UCSD-AML1 (cell line): ENCODE data around the gene PCDHGA8.
"Not testable (repeated sequence)": the region's sequence is repeated elsewhere in the genome, so short reads cannot be mapped to it uniquely, and the experiment has no call there.

Source experiments
- DNase-seq: peaks from one replicate; lab custom pipeline; 2025; ENCODE audit not compliant: unreplicated experiment; lab: John Stamatoyannopoulos, UW

PCDHGA8 gene

DNA sequence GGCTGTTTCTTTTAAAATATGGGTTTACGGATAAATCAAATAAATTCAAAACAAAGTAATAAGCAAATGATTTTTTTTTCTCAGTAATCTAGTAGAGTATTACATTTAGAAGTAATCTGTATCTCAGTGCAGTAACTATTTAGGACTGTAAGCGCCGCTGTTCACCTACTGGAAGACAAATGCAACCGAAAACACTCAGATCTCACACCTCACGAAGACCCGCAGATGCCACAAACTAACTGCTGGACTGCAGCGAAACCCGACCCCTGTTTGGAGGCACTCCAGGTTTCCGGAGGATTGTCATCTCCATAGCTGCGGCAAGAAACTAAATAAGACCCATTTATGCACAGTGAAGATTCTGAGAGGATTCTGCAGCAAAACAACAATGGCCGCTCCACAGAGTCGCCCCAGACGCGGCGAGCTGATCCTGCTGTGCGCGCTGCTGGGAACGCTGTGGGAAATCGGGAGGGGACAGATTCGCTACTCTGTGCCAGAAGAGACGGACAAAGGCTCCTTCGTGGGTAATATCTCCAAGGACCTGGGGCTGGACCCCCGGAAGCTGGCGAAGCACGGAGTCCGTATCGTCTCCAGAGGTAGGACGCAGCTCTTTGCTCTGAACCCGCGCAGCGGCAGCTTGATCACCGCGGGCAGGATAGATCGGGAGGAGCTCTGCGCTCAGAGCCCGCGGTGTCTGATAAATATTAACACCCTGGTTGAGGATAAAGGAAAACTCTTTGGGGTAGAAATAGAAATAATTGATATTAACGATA lies at the start of gene PCDHGA8:
Gene PCDHGA8 (plus strand): TSS at position 205 of the 770 bp plus-strand sequence. CDS start 181 bp downstream, at position 386.
- DNase-seq = no peak

DNA sequence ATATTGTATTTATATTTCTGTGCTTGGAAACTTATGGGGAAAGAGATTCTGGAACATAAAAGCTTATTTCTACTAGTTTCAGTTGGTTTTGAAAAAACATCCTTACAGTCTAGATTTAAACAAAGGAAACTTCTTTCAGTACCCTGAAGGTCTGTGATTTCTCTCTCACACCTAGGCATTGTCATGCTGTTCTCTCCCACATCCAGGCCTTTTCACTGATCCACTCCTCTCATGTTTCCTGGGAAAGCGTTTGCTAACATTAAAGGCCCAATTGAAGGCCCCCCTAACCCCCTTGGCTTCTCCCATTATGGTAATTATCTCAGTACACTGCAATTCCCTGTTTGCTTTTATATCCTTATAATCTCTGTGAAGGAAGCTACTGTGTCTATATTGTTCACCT lies 49.7 kb upstream of the PCDHGA8 start:
- no peak for DNase-seq

DNA sequence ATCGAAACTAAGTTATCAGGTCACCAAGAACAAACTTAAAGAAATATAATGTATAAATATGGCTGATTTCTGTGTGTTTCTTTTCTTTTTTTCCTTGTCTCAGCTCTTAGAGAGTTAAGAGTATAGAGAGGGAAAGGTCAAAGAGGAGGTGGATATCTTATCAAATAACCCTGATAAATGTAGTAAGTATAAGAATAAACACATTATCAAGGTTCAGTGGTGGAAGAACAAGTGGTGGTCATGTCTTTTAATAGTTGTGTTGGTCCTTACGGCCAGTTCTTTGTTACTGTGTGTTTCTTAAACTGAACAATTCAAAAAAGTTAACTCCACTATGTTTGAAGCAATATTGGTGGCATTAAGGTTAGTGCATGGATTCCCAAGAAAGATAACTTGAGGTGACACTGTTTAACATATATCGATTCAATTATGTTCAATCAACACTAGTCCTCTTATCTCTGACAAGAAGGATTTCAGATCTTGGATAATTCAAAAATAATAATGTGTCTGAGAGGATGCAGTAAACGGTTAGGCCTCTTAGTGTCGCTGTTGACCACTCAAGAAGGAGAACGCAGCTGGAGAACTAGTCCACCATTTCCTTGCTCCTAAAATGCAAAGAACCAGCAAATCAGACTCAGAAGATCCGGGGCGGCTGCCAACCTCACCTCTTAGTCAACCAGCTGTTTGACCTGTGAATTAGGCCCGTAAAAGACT lies 49.0 kb upstream of the PCDHGA8 start, which contains the start of gene PCDHGA3:
Gene PCDHGA3 (plus strand): TSS at position 588 of the 711 bp plus-strand sequence. CDS start 205 bp downstream, outside the sequence.
- DNase-seq = no peak

DNA sequence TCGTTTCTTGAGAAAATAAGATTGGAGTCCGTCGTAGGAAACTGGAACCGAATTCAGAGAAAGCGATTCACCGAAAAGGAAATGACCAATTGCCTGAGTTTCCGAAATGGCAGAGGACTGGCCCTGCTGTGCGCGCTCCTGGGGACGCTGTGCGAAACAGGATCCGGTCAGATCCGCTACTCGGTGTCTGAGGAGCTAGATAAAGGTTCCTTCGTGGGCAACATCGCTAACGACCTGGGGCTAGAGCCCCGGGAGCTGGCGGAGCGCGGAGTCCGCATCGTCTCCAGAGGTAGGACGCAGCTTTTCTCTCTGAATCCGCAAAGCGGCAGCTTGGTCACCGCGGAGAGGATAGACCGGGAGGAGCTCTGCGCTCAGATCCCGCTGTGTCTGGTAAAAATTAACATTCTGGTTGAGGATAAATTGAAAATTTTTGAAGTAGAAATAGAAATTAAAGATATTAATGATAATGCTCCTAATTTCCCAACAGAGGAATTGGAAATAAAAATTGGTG lies 48.4 kb upstream of the PCDHGA8 start:
- DNase-seq = no peak

DNA sequence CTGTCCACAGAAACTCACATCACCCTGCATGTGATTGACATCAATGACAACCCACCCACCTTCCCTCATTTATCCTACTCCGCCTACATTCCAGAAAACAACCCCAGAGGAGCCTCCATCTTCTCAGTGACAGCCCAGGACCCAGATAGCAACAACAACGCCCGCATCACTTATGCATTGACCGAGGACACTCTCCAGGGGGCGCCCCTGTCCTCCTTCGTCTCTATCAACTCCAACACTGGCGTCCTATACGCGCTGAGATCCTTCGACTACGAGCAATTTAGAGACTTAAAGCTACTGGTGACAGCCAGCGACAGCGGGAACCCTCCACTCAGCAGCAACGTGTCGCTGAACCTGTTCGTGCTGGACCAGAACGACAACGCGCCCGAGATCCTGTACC lies 47.1 kb upstream of the PCDHGA8 start:
- no peak for DNase-seq

DNA sequence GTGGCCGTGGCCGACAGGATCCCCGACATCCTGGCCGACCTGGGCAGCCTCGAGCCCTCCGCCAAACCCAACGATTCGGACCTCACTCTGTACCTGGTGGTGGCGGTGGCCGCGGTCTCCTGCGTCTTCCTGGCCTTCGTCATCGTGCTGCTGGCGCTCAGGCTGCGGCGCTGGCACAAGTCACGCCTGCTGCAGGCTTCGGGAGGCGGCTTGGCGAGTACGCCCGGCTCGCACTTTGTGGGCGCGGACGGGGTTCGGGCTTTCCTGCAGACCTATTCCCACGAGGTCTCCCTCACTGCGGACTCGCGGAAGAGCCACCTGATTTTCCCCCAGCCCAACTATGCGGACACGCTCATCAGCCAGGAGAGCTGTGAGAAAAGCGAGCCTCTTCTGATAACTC lies 46.4 kb upstream of the PCDHGA8 start:
- DNase-seq = not testable (repeated sequence)

DNA sequence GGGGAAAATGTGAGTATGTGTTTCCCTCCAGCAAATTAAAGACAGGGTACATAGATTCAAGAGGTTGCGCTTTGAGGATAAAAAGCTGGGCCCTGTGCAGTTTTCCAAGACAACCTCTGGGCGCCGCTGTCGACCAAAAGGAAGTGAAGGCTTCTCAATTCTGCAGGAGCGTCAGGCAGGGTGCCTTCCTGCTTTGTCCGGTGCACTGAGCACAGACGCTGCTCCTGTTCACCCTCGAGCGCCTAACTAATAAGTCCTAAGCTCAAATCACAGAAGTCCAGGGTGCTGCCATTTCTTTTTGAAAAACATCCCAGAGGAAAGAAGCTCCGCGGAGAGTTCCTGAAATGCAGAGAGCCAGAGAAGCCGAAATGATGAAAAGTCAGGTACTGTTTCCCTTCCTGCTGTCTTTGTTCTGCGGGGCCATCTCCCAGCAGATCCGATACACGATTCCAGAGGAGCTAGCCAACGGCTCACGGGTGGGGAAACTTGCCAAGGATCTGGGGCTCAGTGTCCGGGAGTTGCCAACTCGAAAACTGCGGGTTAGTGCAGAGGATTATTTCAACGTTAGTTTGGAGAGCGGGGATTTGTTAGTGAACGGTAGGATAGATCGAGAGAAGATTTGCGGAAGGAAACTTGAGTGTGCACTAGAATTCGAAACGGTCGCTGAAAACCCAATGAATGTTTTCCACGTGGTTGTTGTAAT lies 42.4 kb upstream of the PCDHGA8 start, which contains the start of gene PCDHGB1:
Gene PCDHGB1 (plus strand): TSS at position 183 of the 703 bp plus-strand sequence. CDS start 162 bp downstream, at position 345.
- peak; percentile 16 for DNase-seq

DNA sequence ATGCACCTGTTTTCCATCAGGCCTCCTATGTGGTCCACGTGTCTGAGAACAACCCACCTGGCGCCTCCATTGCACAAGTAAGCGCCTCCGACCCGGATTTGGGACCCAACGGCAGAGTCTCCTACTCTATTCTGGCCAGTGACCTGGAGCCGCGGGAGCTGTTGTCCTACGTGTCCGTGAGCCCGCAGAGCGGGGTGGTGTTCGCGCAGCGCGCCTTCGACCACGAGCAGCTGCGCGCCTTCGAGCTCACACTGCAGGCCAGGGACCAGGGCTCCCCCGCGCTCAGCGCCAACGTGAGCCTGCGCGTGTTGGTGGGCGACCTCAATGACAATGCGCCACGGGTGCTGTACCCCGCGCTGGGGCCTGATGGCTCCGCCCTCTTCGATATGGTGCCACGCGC lies 40.8 kb upstream of the PCDHGA8 start:
- no peak for DNase-seq

DNA sequence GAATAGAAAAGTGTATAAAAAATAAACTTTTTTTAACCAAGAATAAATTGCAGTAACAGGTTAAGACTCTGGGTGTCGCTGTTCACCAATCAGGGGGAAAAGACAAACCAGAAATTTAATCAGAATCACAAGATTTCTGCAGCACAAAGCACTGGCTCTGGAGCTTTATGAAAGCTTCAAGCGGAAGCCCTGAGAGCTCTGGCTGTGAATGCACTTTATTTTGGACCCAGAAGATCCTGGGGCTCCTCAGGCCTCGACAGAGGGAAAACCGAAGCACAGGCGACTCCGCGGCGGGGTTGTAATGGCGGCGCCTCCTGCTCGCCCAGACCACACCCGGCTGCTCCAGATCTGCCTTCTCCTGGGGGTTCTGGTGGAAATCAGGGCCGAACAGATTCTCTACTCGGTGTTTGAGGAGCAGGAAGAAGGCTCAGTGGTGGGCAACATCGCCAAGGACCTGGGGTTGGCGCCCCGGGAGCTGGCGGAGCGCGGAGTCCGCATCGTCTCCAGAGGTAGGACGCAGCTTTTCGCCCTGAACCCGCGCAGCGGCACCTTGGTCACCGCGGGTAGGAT lies 37.4 kb upstream of the PCDHGA8 start, which contains the start of gene PCDHGA4:
Gene PCDHGA4 (plus strand): TSS at position 122 of the 570 bp plus-strand sequence. CDS start 87 bp downstream, at position 209.
- DNase-seq = no peak

DNA sequence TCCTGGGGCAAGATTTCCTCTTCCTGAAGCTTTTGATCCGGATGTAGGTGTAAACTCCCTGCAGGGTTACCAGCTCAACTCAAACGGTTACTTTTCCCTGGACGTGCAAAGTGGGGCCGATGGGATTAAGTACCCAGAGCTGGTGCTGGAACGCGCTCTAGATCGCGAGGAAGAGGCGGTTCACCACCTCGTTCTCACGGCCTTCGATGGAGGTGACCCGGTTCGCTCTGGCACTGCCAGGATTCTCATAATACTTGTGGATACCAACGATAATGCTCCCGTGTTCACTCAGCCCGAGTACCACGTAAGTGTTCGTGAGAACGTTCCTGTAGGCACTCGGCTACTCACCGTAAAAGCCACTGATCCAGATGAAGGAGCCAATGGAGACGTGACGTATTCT lies 36.8 kb upstream of the PCDHGA8 start:
- DNase-seq = no peak

DNA sequence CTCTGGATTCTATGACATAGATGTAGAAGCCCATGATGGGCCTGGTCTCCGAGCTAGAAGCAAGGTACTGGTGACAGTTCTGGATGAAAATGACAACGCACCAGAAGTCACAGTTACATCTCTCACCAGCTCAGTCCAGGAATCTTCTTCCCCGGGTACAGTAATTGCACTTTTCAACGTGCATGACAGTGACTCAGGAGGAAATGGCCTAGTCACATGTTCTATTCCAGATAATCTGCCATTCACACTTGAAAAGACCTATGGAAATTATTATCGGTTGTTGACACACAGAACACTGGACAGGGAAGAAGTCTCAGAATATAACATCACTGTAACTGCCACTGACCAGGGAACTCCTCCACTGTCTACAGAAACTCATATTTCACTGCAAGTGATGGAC lies 36.3 kb upstream of the PCDHGA8 start:
- DNase-seq = no peak

DNA sequence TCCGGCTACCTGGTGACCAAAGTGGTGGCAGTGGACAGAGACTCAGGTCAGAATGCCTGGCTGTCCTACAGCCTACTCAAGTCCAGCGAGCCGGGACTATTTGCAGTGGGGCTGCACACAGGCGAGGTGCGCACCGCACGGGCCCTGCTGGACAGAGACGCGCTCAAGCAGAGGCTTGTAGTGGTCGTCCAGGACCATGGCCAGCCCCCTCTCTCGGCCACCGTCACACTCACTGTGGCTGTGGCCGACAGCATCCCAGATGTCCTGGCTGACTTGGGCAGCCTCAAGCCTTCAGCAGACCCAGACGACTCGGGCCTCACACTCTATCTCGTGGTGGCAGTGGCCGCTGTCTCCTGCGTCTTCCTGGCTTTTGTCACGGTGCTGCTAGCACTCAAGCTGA lies 35.5 kb upstream of the PCDHGA8 start:
- DNase-seq = no peak

DNA sequence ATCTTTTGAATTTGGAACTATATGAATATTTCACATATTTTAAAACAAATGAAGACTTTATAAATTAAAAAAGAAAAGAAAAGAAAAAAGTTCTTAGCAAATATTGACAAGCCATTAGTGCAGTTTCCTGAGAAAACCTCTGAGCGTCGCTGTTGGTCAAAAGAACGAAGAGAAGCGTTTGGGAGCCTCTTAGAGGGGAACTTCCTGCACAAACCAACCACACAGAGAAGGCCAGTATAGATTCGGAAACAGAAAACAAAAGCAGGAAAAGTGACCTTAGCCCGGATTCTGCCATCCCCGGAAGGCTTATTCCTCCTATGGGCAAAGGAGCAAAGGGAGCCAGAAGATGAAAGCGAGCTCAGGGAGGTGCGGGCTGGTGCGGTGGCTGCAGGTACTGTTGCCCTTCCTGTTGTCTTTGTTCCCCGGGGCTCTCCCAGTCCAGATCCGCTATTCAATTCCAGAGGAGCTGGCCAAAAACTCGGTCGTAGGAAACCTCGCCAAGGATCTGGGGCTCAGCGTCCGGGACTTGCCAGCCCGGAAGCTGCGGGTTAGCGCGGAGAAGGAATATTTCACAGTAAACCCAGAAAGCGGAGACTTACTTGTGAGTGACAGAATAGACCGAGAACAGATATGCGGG lies 32.5 kb upstream of the PCDHGA8 start, which contains the start of gene PCDHGB2:
Gene PCDHGB2 (plus strand): TSS at position 205 of the 637 bp plus-strand sequence. CDS start 142 bp downstream, at position 347.
- peak; percentile 40 for DNase-seq

DNA sequence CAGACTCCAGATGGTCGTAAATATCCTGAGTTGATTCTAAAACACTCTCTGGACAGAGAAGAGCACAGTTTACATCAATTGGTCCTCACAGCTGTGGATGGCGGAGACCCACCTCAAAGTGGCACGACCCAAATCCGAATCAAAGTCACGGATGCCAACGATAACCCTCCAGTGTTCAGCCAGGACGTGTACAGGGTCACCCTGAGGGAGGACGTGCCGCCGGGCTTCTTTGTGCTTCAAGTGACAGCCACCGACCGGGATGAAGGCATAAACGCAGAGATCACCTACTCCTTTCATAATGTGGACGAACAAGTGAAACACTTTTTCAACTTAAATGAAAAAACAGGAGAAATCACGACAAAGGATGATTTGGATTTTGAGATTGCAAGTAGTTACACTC lies 31.7 kb upstream of the PCDHGA8 start:
- no peak for DNase-seq

DNA sequence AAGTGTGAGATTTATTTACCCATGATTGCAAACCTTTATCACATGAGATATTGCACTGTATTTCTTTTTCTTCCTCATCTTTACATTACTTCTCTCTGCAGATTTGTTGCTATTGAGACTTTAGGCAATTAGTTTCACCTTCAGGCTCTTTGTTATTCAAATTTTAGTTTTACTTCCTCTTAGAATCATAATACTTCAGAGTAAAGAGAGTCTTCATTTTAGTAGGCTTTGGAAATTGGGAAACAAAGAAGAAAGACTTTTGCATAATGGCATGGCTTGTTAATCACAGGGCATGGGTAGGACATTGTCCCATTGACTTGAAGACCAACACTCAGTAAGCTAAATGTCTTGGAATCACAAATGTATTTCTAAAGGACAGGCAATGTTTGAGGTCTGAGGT lies 29.7 kb upstream of the PCDHGA8 start:
- no peak for DNase-seq

DNA sequence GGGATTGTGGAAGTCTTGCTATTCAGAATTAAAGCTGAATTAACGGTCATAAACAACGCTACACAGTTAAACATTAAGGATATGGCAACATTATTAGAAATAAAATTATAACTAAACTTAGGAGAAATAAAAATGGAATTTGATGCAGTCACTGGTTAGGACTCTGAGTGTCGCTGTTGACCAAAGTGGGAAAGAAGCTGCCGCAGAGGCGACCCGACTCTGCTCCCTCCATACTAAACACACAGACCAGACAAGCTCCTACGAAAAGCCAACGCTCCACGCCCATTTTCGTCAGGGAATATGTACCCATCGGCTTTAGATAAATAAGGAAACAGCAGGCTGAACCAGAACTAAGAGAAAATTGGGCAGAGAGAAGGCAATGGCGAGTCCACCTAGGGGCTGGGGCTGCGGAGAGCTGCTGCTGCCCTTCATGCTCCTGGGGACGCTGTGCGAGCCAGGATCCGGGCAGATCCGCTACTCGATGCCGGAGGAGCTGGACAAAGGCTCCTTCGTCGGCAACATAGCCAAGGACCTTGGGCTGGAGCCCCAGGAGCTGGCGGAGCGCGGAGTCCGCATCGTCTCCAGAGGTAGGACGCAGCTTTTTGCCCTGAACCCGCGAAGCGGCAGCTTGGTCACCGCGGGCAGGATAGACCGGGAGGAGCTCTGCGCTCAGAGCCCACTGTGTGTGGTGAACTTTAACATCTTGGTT lies 28.3 kb upstream of the PCDHGA8 start, which contains the start of gene PCDHGA5:
Gene PCDHGA5 (plus strand): TSS at position 211 of the 709 bp plus-strand sequence. CDS start 169 bp downstream, at position 380.
- no peak for DNase-seq

DNA sequence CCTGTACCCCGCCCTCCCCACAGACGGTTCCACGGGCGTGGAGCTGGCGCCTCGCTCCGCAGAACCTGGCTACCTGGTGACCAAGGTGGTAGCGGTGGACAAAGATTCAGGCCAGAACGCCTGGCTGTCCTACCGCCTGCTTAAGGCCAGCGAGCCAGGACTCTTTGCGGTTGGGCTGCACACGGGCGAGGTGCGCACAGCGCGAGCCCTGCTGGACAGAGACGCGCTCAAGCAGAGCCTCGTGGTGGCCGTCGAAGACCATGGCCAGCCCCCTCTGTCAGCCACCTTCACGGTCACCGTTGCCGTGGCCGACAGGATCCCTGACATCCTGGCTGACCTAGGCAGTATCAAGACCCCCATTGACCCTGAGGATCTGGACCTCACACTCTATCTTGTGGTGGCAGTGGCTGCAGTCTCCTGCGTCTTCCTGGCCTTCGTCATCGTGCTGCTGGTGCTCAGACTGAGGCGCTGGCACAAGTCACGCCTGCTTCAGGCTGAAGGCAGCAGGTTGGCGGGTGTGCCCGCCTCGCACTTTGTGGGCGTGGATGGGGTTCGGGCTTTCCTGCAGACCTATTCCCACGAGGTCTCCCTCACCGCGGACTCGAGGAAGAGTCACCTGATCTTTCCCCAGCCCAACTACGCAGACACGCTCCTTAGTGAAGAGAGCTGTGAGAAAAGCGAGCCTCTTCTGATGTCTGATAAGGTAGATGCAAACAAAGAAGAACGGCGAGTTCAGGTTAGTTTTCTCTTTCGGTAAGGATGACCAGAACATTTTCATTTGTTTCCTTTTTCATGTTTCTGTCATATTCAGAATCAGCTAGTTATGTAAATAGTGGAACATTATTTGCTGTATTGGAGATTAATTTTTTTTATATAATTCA lies 26.2 kb upstream of the PCDHGA8 start:
- DNase-seq = no peak
